HG03442 (cell line): Measurements from ENCODE around the gene MIX23.

Source experiments
- ATAC-seq: cut with Tn5 transposase; IDR thresholded peaks from one replicate; pipeline ENCODE4 v1.9.1; 2021; ENCODE audit warnings: mild to moderate bottlenecking, moderate library complexity; ENCODE audit not compliant: unreplicated experiment

Gene MIX23

DNA sequence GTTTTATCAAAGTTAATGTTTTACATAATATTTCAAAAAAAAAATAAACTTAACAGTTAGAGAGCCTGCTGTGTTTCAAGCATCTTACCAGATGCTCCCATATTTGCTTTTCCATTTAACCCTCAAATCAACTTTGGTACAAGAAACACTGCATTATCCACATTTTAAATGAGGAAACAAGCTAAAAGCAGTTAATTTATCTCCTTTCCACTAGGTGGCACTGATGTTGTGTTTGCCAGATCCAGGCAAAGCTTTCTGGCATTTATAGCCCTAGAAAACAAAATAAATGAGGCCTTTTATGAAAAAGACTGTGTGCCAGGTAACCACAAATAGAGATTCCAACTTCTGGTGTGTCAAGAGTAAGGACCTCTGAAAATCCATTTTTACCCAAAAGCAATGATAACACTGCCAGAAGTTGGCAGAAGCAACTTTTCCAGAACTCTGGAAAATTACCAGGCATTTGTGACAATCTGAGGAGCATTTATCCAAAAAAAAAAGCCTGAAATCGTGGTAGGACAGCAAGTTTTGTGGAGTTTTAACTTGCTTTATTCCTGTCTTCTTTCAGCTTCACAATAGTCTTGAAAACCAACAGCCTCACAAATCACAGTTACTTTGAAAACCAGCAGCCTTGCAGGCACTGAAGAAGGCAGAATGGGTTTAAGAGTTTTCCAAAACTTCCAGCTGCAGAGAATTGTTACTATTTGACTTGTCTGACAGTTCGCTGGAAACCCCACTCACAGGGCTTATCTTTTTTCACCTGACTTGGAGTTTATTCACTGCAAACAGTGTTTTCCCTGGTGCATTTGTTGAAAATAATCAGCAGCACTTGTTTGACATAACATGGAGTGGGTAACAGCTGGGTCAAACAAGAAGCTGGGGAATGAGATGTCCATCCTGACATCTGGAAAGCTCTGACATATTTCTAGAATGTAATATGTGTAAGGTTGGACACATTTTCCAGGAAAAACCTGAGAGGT, 10.1 kb upstream of the MIX23 start:
- no peak for ATAC-seq

GRCh38 chr3:122391681-122392446, 8.8 kb upstream of the MIX23 start:
- ATAC-seq: no peak

DNA sequence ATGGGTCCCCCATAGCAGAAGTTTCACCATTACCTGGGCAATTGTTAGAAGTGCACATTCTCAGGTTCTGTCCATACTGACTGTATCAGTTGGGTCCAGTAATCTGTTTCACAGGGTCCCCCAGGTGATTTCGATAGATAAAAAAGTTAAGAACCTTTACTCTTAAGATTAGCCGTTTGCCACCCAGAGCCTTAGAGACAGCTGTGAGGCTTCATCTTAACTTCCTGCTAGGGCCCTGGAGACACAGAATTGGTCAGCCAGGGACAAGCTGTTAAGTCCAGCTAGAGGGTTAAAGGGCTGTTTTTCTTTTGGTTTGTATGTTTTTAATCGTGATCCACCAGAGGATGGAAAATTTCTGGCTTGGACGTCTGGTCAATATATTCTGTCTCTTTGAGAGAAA, 7.6 kb upstream of the MIX23 start:
- no peak for ATAC-seq

GRCh38 chr3:122389892-122390291, 6.9 kb upstream of the MIX23 start:
- no peak for ATAC-seq

GRCh38 chr3:122389197-122389596, 6.2 kb upstream of the MIX23 start:
- ATAC-seq: no peak

DNA sequence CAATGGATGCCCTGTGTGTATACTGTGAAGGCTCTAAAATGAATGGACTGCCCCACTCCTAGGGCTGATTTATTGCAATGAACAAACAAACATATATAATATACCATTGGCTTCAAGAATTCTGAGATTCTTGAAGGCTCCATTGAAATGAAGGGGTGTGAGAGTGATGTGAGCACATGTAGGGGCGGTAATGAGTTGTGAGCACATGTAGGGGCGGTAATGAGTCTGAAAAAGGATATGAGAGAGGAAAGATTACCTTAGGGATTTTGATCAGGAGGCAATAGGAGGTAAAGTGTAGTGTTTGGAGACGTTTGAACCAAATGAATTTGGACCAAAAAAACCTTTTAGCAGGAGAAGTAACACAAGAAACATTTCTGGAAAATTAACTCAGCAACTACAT, 4.7 kb upstream of the MIX23 start:
- ATAC-seq: no peak

DNA sequence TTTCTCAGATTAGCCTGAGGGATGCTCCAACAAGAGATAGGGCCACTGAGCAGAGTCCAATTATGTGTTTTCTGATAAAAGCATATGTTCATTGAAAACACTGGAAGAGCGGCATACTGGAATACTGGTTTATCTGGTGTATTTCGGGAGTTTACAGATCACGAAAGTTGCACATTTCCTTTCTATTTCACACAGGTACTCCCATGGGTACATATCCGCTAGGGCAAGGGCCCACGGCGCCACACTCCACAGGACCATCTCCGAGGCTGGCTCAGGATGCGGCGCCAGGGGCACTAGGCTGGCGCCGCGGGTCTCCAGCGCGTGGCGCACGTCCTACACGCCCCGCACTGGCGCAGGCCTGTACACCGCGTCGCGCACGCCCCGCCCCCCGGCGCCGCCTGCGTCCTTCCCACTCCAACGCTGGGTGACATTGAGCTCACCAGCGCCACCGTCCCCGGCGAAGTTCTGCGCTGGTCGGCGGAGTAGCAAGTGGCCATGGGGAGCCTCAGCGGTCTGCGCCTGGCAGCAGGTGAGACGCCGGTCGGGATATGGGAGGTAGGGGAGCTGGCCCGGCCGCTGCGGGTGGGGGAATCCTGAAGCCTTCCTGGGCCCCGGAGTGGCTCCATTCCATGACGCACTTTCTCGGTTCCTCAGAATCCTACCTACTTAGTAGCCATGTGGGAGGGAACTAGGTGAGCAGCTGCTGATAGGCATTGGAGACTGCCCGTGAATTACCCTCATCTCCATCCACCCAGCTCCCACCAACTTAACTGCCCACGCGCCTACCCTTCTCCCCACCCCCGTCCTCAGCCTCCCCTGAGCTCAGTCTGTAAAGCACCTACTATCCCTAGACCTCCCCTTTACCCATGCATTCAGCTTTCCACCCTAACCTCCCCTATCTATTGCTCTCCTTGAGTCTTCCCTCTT, 1.0 kb upstream of the MIX23 start, which contains the start of gene FAM162A:
TSS of gene FAM162A (plus strand) at position 412 of the 927 bp plus-strand sequence. CDS start at position 496, 84 bp downstream.
- ATAC-seq: peak; percentile 89

GRCh38 chr3:122377975-122378374, 5.1 kb downstream of the MIX23 start:
- ATAC-seq: no peak

DNA sequence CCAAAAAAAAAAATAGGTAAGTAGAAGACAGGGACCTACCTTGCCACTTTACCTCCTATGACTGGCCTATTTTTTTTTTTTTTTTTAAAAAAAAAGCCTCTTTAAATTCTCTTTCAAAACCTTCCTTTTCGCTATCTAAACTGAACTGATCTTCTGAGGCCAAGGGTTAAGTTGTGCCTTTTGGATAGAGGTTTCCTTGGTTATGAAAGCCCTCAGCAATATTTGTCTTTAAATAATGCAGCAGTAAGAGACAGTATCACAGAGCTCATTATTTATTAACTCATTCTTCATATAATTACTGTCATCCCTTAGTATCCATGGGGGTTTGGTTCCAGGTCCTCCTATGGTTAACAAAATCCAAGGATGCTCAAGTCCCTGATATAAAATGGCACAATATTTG, 9.0 kb downstream of the MIX23 start:
- no peak for ATAC-seq

- no peak for ATAC-seq
Observed at GRCh38 chr3:122366379-122366749, 16.7 kb downstream of the MIX23 start.

DNA sequence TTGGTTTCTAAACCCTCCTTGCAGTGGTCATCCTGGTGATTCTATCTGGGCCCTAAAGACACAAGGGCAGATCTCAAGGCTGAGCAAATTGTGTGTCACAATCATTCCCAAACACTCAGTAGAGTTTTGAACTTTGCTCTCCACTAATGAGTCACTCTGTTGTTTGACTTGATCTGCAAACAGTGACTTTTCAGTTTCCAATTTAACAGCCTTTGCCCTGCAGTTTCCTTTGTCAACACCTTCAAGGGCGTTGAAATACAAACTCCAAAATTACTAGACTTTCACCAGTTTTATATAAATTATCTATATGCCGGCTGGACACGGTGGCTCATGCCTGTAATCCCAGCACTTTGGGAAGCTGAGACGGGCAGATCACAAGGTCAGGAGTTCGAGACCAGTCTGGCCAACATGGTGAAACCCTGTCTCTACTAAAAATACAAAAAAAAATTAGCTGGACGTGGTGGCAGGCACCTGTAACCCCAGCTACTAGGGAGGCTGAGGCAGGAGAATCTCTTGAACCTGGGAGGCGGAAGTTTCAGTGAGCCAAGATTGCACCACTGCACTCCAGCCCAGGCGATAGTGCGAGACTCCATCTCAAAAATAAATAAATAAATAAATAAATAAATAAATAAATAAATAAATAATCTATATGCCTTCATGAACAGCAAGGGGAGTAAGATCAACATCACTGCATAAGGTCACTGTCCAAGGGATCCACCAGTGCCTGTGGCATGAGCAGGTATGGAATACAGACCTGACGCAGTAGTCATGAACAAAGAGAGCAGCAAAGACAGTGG, 17.3 kb downstream of the MIX23 start:
- peak; percentile 79 for ATAC-seq

DNA sequence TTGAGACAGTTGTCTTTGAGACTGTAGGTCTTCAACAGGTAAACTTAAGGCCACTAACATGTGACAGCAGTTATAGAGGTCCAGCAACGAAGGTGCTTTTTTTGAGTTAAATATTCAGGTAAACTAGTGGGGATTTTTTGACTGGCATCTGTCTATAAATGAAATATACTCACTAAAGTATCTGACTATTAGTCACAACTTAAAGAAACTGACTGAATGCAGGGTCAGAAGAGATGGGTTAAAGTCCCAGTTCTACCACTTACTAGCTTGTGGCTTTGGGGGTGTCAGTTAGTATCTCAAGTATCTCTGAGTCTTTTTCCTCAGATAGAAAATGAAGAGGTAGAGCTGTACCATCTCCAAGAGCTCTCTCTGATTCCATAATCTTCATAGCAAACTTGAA, 18.0 kb downstream of the MIX23 start:
- ATAC-seq: peak; percentile 33

- ATAC-seq: no peak
Observed at GRCh38 chr3:122364490-122364889, 18.5 kb downstream of the MIX23 start.

DNA sequence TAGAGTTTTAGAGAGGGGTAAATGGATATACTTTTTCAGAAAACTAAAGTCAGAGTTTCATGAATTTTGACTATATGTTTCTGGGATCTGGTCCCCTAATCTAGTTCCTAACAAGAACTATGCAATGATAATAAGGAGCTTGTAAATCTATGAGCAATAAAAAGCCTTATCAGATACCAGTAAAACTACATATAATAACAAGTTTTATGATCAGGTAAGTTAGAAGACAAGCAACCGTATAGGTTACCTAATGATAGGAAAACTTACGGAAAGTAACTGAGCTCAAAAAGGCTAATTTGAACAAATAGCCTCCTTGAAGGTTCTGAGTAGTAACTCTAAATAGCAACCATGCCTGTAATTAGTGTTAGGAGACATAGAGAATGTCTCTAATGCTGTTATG, 21.0 kb downstream of the MIX23 start:
- no peak for ATAC-seq

GRCh38 chr3:122358703-122359032, 24.4 kb downstream of the MIX23 start:
- no peak for ATAC-seq

DNA sequence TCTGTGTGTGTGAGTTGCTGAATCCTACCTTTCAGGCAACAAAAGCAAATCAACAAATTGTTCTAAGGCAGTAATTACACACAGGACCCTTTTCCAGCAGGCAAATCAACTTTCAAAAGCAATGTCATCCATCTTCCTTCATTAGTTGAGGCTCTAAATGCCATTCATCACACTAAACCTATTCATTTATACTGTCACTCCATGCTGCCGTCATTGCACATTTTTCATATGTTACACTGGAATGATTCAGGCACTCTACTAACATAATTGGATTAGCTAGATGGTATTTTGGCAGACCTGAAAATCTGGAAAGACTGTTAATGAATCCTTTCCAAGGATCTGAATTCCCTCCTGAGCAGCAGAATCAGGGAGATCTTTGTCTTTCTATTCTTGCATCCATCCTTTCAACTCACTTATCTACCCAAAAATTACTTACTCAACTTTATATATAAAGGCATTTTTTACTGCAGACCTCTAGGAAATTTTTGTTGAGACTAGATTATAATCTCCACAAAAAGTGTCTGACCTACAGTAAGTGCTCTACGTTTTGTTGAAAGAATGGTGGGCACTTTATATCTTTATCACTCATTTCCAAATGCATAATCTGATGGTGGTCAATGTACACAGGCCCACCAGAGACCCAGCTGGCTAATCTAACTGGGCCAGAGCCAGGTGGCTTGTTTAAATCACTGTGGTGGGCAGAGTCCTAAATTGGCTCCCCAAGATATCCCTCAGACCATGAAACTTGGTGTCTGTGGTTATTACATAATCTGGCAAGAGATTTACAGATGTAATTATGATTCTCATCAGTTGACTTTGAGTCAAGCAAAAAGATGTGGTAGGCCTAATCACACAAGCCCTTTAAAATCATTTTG, 25.0 kb downstream of the MIX23 start:
- no peak for ATAC-seq

DNA sequence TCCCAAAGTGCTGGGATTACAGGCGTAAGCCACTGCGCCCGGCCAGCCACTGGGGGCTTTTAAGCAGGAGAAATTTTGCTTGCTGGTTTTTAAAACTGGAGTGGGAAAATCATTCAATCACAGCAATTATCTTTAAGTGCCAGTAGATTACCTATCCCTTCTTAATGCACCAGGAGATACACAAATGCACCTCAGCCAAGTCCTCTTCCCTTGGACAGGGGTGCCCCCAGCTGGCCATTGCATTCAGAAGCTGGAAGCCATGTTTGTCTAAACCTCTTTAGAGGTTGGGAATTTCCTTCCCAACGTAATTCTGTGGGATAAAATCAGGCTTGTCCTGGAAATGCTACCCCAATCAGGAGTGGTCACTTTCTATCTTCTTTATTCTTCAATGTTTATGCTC, 26.6 kb downstream of the MIX23 start:
- ATAC-seq: no peak

GRCh38 chr3:122355612-122356011, 27.4 kb downstream of the MIX23 start:
- no peak for ATAC-seq

GRCh38 chr3:122353893-122354401, 29.1 kb downstream of the MIX23 start:
- ATAC-seq: no peak
